ENCODE data around the gene KAZN. TPM values are rescaled to one million over a fixed set of nuclear protein-coding genes. Genes with fewer than 3 reads are reported as not detected.

The KAZN gene
- total RNA-seq, 2 donors from 2014 or later, result 3.4 to 12.2 TPM

- intact Hi-C loops (cut with DNase I), result no loop called here
- Histone ChIP-seq H3K4me1 (peaks cover 5% of the 10 kb centered on the region), H3K9me3 (no peaks in the 10 kb centered on the region), H3K4me3 (no peak overlapping the region), H3K27me3 (no peaks in the 10 kb centered on the region), H3K27ac (no peak overlapping the region), H3K36me3 (replicated peaks in 1 of 2; ENCODE audit: insufficient read depth in 1 of 2, low read depth in 2 of 2) (no peaks in the 10 kb centered on the region)
- DNase-seq (no peak), ATAC-seq (no peak)
- 36 to 44% methylated on average over 15 of the region's 15 CpGs for WGBS, 2 donors
- TF ChIP-seq POLR2A (IDR thresholded peaks at IDR 0.05) (no peak), CTCF (IDR thresholded peaks at IDR 0.05) (no peak)
These were observed 501.1 kb downstream of the KAZN start for GRCh38 chr1:15099441-15100120.

DNA sequence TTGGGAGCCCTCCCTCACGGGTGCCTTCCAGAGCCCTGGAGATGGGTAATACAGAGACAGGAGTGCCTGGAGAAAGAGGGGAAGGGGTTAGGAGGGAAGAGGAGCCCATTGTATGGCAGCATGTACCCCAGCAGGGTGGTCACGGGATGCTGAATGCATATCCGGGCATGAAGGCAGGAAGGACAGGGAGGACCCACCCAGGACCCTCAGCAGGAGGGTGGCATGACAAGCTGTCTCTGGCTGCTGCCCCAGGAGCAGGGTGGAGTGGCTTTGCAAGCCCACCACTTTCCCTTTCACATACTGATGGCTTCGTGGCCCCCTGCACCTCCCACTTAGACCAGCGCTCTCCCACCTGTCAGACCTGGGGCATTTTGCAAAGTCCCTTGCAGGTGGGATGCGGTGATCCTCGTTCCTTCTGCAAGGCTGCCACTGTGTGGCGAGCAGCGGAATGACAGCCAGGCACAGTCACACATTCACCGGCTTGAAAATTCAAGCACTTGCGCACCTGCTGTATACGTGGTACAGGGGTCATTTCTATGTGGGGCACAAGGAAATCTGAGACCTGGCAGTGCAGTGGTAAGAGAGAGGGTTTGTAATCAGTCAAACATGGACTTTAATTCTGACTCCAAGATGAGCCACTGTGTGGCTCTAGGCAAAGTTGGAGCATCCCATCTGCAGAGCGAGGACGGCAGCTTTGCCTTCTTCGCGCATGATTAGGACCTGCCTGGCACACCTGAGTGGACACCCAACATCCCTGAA lies 501.8 kb downstream of the KAZN start:
- no peak overlapping the region for H3K27ac ChIP-seq
- H3K4me1 ChIP-seq, result peaks cover 5% of the 10 kb centered on the region
- ATAC-seq, result peak; percentile 84
- no peaks in the 10 kb centered on the region for H3K9me3 ChIP-seq
- H3K4me3 ChIP-seq, result no peak overlapping the region
- TF ChIP-seq POLR2A (IDR thresholded peaks at IDR 0.05), result no peak
- TF ChIP-seq CTCF (IDR thresholded peaks at IDR 0.05), result peak; percentile 90 to 96 (median 92)
- peak; percentile 63 to 75 (median 68) for DNase-seq
- WGBS, 2 donors, result 9 to 12% methylated on average over 9 to 16 of the region's 16 CpGs
- no peaks in the 10 kb centered on the region for H3K27me3 ChIP-seq
- no peaks in the 10 kb centered on the region for H3K36me3 ChIP-seq (replicated peaks in 1 of 2; ENCODE audit: insufficient read depth in 1 of 2, low read depth in 2 of 2)
- intact Hi-C loops (cut with DNase I), result no loop called here

DNA sequence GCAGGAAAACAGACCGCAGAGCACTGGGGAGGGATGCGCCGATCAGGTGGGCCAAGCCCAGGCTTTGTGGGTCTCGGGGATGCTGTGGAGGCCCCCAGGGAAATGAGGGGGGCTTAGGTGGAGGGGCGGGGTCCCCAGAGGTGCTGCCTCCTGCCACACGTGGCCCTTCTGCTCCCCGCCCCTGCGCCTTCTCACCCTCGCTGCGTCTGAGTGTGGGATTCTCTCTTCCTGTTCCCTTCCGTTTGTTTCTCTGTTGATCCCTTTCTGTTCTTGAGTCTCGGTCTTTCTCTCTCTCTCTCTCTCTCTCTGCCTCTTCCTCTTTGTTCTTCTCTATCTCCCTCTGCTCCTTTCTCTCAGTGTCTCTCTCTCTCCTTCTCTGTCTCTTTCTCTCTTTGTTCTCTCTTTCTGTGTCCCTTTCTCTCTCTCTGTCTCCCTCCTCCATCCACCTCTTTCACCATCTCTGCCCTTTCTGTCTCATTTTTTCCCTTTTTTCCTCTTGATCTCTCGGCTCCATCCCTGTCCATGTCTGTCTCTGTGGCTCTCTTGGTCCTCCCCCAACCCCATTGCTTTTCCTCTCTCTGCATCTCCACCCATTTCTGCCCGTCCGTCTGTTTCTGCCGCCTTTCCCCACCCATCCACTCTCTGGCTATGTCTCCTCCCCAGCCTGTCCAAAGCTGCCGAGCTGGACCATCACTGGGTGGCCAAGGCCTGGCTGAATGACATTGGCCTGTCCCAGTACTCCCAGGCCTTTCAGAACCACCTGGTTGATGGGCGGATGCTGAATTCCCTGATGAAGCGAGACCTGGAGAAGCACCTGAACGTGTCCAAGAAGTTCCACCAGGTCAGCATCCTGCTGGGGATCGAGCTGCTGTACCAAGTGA lies 502.6 kb downstream of the KAZN start:
- Histone ChIP-seq H3K27ac (no peak overlapping the region), H3K36me3 (replicated peaks in 1 of 2; ENCODE audit: insufficient read depth in 1 of 2, low read depth in 2 of 2) (no peaks in the 10 kb centered on the region), H3K9me3 (no peaks in the 10 kb centered on the region), H3K4me1 (peaks cover 5% of the 10 kb centered on the region), H3K4me3 (no peak overlapping the region), H3K27me3 (no peaks in the 10 kb centered on the region)
- 32 to 45% methylated on average over 21 of the region's 21 CpGs for WGBS, 2 donors
- no peak for TF ChIP-seq POLR2A (IDR thresholded peaks at IDR 0.05)
- TF ChIP-seq CTCF (IDR thresholded peaks at IDR 0.05), result no peak
- ATAC-seq, result no peak
- intact Hi-C loops (cut with DNase I), result no loop called here
- DNase-seq, result no peak

GRCh38 chr1:15101801-15102200 lies 503.3 kb downstream of the KAZN start:
- peaks cover 10% of the 10 kb centered on the region for H3K4me1 ChIP-seq
- ATAC-seq (no peak), DNase-seq (no peak)
- no peaks in the 10 kb centered on the region for H3K36me3 ChIP-seq (replicated peaks in 1 of 2; ENCODE audit: insufficient read depth in 1 of 2, low read depth in 2 of 2)
- no peaks in the 10 kb centered on the region for H3K9me3 ChIP-seq
- H3K27ac ChIP-seq, result no peak overlapping the region
- no peak overlapping the region for H3K4me3 ChIP-seq
- WGBS, 2 donors, result 58 to 60% methylated on average over 4 of the region's 4 CpGs
- H3K27me3 ChIP-seq, result no peaks in the 10 kb centered on the region
- TF ChIP-seq POLR2A (IDR thresholded peaks at IDR 0.05) (no peak), CTCF (IDR thresholded peaks at IDR 0.05) (no peak)
- intact Hi-C loops (cut with DNase I), result no loop called here

Data from body of pancreas (tissue), 4 donors.